Stimulated activated CD8-positive, alpha-beta memory T cell treated with anti-CD3 and anti-CD28 coated beads, Interleukin-15, amount 100 ng/mL, for 48 hours (primary cell): Measurements from ENCODE around the gene ELK4.
"Not testable (repeated sequence)": the region's sequence is repeated elsewhere in the genome, so short reads cannot be mapped to it uniquely, and the experiment has no call there.

Source experiments
- DNase-seq, 2 donors: peaks; one replicate each; pipeline ENCODE4 v3.0.0-alpha.2; 2020; ENCODE audit warnings: low read depth in 2 of 2

ELK4 gene

DNA sequence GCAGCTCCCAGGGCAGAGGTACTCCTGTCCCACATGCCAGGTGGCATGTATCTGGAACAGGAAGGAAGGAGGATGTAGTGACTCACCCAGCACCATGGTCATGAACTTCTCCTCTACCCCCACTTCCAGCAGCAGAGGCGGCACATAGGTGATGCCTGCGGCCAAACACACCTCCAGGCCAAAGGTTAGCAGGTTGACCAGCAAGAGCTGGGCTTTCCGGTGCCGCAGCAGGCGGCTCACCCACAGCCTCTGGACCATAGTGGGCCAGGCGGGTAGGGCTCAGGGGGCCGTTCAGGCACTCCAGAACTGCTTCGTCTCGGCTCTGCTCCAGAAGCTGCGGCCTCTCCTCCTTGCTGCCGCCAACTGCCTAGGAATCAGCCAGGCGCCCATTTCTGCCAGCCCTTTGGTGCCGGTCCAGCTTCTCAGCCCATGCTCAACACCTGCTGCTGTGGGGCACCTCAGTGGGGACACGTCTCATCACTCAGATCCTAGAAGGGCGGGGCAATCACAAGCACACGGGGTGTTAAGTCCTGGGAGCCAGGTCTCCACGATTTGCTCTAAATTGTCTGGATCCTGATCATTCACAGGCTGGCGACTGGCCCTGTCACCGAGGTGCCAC lies 32.7 kb upstream of the ELK4 start:
- no peak for DNase-seq

DNA sequence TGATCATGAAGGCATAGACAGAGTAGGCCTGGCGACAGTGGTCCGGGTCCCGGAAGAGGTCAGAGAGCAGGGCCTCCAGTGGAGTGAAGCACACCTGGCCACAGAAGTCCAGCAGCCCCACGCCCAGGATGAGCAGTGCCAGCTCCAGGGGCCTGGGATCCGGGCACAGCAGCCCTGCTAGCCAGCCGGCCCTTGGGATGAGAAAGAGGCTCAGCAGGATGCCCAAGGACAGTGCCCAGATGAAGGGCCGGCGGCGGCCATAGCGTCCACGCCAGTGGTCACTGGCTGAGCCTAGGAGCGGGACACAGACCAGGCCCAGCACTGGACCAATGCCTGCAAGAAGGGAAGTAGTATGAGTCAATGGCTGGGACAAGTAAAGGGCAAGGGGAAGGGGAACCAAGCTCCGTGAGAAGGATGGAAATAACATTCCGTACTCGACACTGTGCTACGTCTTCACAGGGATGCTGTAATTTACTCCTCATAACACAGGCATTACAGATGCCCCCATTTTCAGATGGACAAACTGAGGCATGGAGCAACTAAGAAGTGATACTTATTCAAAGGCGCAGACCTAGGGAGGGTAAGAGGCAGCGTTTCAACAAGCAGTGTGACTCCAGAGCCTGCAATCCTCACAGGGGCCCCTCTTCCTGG lies 31.6 kb upstream of the ELK4 start:
- no peak for DNase-seq

DNA sequence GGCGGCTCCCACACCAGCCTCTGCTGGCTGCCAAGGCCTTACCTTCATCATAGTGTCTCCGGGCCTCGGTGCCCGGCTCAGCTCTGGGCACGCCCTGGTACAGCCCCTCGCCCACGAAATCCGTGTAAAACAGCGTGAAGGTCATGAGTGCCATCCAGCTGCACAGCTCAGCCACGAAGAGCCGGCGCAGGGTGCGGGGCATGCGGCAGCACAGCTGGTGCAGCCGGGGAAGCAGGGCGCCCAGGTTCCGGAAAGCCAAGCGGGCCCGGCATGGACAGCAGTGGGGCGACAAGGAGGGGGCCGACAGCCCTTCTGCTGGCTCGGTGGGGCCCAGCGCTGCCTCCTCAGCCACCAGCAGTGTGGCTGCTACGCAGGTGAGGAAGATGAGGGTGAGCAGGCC lies 31.0 kb upstream of the ELK4 start:
- no peak for DNase-seq

DNA sequence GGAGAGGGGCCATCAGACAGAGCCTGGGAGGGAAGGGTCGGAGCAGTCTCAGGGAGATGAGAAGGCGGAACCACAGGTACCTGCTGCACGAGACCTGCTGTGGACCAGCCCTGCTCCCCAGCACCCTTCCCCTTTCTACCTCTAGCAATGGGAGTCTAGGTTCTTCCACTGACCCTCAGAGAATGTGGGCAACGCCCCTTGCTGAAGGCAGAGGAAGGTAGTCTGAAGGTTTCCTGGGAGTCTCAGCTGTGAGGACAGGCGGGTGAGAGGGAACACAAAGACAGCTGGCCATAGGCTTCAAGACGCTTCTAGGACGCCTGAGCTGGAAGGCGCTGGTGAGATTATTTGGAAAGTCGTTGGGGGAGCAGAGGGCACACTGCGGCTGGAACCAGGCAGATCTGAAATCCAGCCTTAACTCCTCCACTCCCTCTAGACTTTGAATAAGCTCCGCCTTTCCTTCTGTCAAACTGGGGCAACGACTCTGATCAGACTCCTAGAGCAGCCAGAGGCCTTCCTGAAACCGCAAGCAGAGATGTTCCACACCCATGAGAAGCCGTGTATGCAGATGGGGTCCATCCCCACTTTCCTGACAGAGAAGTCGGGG lies 30.4 kb upstream of the ELK4 start:
- no peak for DNase-seq

DNA sequence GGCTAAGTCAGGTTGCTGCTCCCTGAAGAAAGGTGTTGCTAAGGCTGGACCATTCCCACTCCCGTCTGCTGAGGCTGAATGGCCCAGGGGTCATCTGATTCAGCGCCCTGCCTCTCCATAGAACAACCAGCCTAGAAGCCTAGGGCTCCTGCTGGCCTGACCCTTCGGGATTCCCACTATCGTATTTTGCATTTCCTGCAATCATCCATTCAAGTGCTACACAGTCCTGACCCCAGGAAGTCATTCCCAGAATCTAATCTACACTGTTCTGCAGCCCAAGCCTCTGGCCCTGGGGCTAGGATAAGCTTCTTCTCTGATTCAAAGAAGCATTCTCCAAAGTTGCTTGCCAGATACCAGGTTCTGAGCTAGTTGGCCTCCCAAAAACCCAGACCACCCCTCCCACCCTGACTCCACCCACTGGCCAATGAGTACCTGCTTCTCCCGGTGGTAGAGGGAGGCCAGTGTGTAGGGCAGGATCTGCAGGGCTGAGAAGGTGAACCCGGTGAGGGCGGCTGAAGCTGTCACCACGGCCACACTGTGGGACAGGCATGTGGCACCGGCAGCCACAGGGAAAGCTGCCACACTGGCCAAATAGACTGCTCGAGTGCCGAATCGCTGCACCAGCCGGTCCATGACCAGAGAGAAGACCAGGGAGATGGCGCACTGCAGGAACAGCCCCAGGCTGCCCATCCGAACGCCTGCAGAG lies 29.8 kb upstream of the ELK4 start:
- no peak for DNase-seq

DNA sequence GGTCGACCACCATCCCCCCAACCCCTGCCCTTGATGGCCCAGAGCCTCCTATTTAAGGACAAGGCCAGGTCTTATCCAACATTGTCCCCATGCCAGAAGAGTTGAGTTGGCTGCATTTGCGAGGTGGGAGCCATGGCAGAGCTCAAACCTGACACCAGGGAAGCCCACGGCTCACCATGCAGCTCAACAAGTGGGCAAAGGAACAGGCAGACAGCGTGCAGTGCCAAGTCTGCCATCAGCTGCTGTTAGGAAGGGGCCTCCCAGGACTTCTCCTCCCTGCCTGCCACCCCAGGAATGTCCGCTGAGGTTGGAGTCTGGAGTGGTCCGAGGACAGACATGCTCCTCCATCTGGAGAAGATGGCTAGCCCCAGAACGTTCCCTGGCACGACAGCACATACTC lies 28.6 kb upstream of the ELK4 start:
- no peak for DNase-seq

DNA sequence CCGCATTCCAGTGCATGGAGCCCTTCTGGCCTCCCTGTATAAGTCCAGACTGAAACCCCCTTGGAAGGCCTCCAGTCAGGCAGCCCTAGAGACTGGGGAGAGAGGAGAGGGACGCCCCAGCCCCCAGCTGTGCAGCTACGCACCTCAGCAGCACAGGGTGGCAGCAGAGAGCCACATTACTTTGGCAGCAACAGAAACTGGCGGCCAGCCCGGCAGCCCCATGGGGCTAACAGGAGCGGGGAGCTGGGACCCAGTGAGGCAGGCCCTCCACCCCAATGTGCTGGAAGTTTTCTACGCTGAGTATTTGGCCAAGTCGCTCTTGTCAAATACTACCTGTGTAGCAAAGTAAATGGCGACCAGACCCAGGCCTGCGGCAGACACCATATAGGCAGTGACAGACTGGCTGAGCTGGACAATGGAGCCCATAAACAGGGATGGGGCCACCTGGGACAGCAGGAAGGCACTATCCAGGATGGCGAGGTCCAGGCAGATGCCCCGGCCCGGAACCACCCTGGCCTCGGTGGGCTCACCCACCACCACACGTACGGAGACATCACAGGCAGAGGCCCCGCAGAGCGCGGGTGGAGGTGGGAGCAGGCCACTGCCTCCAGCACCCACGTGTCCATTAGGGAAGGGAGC lies 27.3 kb upstream of the ELK4 start:
- peak; percentile 52 to 54 for DNase-seq

DNA sequence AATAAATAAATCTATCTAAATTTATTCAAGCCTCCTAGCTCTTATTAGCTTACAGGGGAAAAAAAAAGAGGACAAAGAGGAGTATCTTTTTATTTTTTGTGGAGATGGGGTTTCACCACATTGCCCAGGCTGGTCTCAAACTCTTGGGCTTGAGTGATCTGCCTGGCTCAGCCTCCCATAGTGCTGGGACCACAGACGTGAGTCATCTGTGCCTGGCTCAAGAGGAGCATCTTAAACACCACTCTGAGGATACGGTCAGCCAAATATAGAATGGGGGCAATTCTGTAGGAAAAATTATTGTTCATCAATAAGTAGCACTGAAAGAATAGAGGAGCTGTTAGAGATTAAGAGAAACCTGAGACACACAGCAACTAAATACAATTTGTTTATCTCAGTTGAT lies 24.4 kb upstream of the ELK4 start:
- no peak for DNase-seq

DNA sequence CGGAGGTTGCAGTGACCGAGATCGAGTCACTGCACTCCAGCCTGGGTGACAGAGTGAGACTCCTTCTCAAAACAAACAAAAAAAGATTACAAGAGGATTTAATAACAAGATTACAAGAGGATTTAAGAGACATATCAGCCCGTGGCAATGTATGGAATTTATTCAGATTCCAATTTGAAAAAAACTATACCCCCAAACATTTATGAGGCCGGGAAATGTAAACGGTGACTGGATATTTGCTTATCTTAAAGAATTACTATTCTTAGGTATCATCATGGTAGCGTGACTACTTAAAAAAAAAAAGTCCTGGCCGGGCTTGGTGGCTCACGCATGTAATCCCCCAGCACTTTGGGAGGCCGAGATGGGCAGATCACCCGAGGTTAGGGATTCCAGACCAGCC lies 21.2 kb upstream of the ELK4 start:
- DNase-seq, result no peak

DNA sequence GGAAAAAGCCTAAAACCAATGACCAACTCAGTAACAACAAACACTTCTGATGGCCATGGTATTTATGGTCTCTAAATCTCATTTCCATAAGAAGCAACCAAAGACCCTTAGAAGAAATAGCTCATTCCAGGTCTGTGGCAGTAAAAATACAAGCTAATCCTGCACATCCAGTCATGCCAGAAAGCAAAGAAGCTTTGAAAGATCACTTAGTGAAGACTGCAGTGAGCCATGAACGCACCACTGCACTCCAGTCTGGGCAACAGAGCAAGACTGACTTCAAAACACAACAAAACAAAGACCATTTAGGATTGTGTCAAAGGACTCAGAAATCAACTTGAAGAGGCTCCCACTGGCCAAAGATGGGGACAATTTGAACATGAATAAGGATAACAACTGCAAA lies 18.4 kb upstream of the ELK4 start:
- no peak for DNase-seq

DNA sequence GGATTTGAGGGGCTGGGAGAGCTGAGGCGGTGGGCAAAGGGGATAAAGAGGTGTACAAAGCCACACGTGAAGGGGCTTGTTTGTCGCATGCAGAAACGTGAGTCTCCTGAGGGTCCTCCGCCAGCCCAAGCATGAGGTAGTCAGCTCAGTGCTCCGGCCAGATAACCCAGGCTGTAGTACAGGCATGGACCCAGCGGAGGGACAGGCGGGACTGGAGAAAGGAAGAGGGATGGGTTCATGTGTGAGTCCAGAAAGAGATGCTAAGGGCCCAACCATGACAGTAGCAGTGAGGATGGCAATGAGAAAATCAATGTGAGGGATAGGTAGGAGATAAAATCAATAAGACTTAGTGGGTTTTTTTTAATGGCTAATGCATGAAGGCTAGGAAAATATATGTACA lies 13.7 kb upstream of the ELK4 start:
- DNase-seq, result no peak

DNA sequence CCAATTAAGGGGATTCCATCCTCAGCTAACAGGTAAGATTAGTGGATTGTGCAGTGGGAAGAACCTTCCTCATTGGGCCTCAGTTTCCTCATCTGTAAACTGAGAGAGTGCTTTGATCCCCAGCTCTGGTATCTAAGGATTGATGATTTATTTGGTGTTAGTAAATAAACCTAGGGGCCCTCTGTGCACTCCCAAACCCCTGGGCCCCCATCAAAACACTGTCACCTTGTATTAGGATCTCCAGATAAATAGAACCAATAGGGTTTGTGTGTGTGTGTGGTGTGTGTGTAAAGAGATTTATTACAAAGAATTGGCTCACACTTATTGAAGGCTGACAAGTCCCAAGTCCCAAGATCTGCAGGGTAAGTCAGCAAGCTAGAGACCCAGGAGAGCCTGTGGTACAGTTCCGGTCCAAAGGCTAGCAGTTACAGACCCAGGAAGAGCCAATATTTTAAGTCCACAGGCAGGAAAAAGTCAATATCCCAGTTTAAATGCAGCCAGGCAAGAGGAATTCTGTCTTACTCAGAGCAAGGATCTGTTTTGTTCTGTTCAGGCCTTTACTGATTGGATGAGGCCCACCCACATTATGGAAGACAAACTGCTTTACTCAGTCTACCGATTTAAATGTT lies 11.0 kb upstream of the ELK4 start:
- no peak for DNase-seq

DNA sequence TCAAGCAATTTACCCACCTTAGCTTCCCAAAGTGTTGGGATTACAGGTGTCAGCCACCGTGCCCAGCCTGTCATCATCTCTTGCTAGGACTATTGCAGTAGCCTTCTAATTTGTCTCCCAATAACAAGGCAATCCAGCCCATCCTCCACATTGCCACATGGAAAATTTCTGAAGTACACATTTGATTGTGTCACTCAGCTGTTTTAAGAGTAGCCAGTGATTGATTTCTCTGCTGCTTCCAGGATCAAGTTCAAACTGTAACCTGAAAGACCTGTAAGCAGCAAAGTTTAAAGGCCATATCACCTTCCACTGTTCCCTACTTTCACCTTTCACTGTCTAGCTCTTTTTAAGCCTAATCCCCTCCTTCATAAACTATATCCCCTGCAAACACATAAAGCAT lies 7.8 kb upstream of the ELK4 start:
- DNase-seq, result no peak

DNA sequence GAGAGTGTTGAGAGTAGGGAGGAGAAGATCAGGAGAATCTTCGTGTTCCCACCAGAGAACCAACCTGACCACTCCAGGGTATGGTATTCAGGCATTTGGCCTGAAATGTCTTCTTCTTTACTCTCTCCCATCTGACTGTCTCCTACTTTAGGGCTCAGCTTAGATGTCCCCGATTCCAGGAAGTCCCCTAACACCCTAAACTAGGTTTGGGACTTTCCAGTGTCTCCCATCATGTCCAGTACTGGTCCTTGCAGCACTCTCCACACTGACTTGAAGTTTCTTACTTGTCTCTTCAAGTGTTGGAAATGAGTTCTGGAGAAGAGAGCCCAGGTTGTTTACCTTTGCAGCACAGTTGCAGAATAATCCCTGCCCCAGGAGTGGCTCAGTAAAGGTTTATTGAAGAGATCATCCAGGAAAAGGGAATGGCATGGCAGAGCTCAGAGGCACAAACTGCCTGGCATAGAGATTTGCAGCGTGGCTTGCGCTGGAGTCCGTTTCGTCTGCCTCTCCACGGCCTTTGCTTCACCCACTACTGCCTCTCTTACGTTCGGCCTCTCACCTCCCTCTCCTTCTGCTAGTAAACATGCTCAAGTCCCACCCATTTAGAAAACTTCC lies 6.2 kb upstream of the ELK4 start:
- no peak for DNase-seq

DNA sequence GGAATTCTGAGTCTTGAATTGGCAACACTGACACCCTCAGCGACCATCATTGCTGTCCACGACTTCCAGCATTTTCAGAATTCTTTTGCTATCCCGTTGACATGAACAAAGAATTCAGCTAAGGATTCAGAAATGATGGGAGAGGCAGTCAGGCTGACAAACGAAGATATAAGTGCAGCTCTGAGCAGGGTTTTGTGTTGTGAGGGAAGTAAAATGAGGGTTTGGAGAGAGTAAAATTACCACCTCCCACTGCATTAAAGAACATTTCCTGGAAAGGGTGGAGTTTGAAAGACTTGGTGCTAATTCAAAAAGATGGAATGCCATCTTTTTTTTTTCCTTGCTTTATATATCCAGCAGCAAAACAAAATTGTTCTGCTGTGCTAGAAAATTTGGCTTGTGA lies 4.9 kb upstream of the ELK4 start:
- DNase-seq, result no peak

DNA sequence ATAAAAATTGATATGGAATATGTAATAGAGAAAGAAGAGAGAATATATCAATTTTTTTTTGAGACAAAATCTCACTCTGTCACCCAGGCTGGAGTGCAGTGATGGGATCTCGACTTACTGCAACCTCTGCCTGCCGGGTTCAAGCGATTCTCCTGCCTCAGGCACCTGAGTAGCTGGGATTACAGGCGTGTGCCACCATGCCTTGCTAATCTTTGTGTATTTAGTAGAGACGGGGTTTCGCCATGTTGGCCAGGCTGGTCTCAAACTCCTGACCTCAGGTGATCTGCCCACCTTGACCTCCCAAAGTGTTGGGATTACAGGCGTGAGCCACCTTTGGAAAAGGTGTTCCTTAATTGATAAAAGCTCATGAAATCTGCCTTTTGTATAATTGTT lies 4.3 kb upstream of the ELK4 start:
- not testable (repeated sequence) for DNase-seq

DNA sequence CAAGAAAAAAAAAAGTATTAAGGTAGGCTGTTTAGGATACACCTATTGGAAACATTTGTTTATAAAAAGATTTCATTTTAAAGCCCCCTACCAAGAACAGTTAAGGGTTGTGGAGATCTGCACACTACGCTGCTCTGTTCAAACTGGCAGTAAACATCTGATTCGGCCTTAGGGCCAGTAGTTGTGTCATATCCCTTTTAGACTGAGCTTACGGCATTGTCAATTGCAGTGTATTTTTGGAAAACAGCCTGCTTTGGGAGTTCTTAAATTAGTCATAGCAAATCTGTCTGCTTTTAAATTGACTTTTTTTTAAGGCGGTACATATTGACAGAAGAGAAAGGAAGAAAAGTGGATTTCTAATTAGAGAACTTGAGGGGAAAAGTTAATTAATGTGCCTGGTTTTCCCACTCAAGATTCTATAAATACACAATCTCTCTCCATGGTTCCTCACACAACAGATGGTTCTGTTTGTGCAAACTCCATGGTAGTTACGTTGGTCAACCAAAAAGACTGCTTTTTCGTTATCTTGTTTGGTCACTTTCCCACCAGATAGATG lies 1.7 kb upstream of the ELK4 start:
- no peak for DNase-seq

DNA sequence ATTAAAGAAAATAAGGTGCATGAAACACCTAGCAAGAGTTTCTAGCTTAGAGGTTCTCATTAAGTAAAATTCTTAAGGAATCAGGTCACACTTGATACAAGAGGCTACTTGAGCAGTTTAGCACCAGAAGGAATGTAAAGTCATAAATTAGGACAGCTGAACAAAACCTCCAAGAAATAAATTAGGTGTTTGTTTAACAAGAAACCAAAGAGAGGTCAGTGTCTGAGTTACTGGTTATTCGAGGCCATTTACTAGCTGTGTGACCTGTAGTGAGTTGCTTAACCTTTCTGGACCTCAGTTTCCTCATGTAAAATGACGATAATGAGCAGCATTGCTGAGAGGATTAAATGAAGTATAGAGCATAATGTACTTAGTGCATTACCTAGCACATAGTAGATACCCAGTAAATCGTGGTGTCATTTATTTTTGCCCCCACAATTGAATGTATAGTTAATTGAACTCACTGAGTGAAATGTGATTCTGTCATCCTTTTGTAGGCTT lies 908 bp upstream of the ELK4 start:
- no peak for DNase-seq

DNA sequence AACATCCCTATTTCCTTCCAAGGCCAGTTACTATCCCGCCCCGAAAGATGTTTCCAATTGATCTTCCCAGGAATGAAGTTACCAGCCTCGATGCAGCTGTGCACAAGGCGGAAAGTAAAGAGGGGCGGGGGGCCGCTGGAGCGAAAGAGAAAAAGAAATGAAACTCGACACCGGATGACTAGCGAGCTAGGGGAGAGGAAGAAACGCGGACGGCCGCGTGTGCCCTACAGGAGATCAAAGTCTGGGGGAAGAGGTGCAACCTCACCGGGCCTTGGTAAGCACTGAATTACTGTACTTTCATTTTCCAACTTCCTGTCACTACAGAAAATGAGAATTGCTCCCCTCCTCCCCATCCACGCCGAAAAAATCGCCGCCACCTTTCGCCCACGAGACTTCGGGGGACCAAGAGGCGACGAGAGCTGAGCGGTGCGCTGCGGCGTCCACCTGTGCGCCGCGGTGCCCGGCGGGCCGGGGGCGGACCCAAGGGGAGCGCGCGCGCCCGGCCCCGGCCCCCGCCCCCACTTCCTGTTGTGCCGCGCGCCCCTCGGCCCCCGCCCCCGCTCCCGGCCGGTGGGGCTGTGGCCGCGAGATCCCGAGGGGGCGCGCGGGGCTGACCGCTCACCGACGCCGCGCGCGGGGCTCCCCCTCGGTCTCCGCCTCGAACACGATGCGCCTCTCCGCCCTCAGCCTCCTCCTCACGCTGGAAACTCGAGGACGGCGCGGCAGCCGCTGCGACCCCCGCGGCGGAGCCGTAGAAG lies 622 bp downstream of the ELK4 start:
- peak; percentile 72 to 79 for DNase-seq

DNA sequence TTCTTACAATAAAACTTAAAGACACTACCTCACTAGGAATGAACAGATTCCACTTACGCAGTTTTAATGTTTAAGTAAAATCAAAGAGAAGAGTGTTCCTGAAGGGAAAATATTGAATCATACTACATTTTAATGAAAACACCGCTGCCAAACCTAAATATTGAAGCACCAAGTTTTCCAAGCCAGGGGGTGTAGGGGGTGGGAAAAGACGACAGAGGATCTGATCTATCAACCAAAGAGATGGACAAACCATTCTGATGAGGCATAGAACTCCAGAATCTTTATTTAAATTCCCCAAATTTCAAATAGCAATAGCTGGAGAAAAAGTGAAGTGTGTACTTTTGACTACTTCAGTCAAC lies 1.2 kb downstream of the ELK4 start:
- no peak for DNase-seq
